HL-60 (cell line): Measurements from ENCODE around the gene GMNN.
"Not testable (repeated sequence)": the region's sequence is repeated elsewhere in the genome, so short reads cannot be mapped to it uniquely, and the experiment has no call there.

ENCODE experiments used
- DNase-seq, 2 experiments: peaks; one replicate each; pipeline ENCODE4 v3.0.0-alpha.2; 2010 to 2020; ENCODE audit warnings: low read depth in 1 of 2, low spot score in 1 of 2
- H3K27ac ChIP-seq: fragments of 250-450 bp; sonication (Bioruptor Pico); replicated peaks from 2 replicates; pipeline ENCODE4 v1.5.1; 2020; ENCODE audit warnings: mild to moderate bottlenecking, moderate library complexity
- H3K27me3 ChIP-seq: fragments of 250-450 bp; sonication (Bioruptor Pico); 2 replicates; pipeline ENCODE4 v1.5.1; 2021; ENCODE audit warnings: mild to moderate bottlenecking, moderate library complexity; ENCODE audit not compliant: insufficient read depth, poor library complexity, severe bottlenecking
- H3K4me3 ChIP-seq: replicated peaks from 2 replicates; pipeline ENCODE4 v1.5.1; 2011; ENCODE audit warnings: mild to moderate bottlenecking, control low read depth, low read length; ENCODE audit not compliant: insufficient read depth
- CTCF ChIP-seq: IDR thresholded peaks from one replicate; pipeline ENCODE4 v1.5.1; 2011; ENCODE audit warnings: low read length, control low read depth, inconsistent platforms; ENCODE audit not compliant: insufficient read depth
- GABPA ChIP-seq: IDR thresholded peaks from 2 replicates; pipeline ENCODE4 v1.6.1; 2012; ENCODE audit warnings: low read depth
- POLR2AphosphoS5 ChIP-seq: IDR thresholded peaks from 2 replicates; pipeline ENCODE4 v1.6.1; 2012; ENCODE audit warnings: low read depth
- REST ChIP-seq: IDR thresholded peaks from 2 replicates; pipeline ENCODE4 v1.6.1; 2012; ENCODE audit warnings: low read depth; ENCODE audit not compliant: insufficient replicate concordance
- SPI1 ChIP-seq: IDR thresholded peaks from 2 replicates; pipeline ENCODE4 v1.6.1; 2012; ENCODE audit warnings: low read depth, mild to moderate bottlenecking, borderline replicate concordance

The GMNN gene

GRCh38 chr6:24763578-24763977 lies 11.2 kb upstream of the GMNN start:
- H3K27ac ChIP-seq = no peak overlapping the region
- TF ChIP-seq POLR2AphosphoS5 = no peak
- no peak for TF ChIP-seq GABPA
- TF ChIP-seq REST = no peak
- TF ChIP-seq CTCF = no peak
- no peak for TF ChIP-seq SPI1
- no peak for DNase-seq
- H3K4me3 ChIP-seq = no peak overlapping the region
- H3K27me3 ChIP-seq = no peaks in the 10 kb centered on the region

GRCh38 chr6:24764833-24765828 lies 9.6 kb upstream of the GMNN start:
- DNase-seq, H3K4me3 ChIP-seq, H3K27me3 ChIP-seq, H3K27ac ChIP-seq: not testable (repeated sequence)

GRCh38 chr6:24765968-24766367 lies 8.8 kb upstream of the GMNN start:
- not testable (repeated sequence) for H3K27ac ChIP-seq, H3K27me3 ChIP-seq, H3K4me3 ChIP-seq, DNase-seq

GRCh38 chr6:24766680-24767462 lies 7.9 kb upstream of the GMNN start:
- DNase-seq = no peak
- no peak overlapping the region for H3K4me3 ChIP-seq
- TF ChIP-seq POLR2AphosphoS5 (no peak), SPI1 (no peak), REST (no peak), GABPA (no peak), CTCF (peak; percentile 11)
- H3K27me3 ChIP-seq = no peaks in the 10 kb centered on the region
- H3K27ac ChIP-seq = no peak overlapping the region
